Astrocyte of the hippocampus (primary cell): ENCODE data around the gene BABAM1.

Experiments used
- DNase-seq: peaks from one replicate; pipeline ENCODE4 v3.0.0; 2011; ENCODE audit warnings: low read depth, low spot score

The BABAM1 gene

DNA sequence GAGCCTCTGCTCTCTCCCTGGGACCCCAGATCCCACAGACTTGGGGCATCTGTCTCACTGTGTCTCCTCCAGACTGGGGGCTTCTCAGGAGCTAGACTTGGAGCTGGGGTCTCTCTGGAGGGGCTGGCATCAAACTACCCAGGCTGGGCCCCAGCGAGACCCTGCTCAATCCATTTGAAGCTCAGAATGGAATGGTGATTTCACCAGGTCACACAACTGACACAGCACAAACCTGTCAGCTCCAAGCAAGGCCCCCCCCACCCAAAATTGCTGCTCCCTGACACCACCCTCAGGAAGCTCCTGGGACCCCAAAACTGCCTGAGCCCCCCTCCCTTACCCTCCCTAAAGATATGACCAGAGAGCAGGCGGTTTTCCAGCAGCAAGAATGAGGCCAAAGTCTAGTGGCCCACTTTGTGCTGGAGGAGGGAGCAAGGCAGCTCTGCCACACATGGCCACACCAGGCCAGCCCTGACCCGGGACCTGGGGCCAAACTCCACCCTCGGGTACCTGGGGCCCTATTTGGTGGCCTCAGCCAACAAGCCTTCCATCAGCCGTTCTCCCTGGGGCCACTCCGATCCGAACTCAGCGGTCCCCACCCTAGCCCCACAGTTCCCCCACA is 23.9 kb upstream of the BABAM1 start:
- no peak for DNase-seq

GRCh38 chr19:17243830-17244617 is 23.2 kb upstream of the BABAM1 start:
- peak; percentile 58 for DNase-seq

GRCh38 chr19:17244618-17245534 is 22.4 kb upstream of the BABAM1 start:
- DNase-seq: peak; percentile 32

- DNase-seq: no peak
Measured at GRCh38 chr19:17245535-17245984, 21.7 kb upstream of the BABAM1 start, which contains the start of gene NR2F6. Gene NR2F6 (minus strand): TSS chr19:17245919. CDS start chr19:17245220, 699 bp downstream.

DNA sequence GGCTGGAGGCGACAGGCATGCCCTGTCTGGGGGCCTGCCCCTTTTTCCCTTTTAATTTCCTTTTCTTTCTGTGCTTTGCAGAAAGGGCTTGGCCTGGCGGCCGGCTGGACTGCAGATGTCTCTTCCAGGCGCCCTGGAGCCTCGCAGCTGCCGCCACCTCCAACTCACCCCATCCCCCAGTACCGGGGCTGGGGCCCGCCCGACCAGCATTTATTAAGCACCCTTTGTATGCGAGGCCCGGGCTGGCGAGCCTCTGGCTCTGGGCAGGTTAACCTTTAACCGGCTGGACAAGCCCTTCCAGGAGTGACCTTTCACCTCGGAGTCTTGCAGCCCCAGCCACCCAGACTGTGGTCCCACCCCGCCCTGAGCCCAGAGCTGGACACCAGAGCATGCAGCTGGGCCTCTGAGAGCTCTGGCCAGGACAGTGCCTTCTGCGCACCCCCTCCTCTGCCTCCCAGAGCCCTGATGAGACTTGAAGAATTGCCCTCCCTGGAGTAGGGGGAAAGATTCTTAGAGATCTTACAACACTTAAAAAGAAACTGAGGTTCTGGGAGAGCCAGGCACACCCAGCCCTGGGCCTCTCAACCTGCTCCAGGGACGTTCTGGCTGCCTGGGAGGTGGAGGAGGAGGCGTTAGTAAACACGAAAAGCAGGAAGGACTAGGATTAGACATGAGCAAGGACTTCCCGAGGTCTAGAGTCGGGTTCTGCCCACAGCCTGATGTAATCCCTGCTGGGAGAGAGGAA is 20.4 kb upstream of the BABAM1 start:
- DNase-seq: no peak

DNA sequence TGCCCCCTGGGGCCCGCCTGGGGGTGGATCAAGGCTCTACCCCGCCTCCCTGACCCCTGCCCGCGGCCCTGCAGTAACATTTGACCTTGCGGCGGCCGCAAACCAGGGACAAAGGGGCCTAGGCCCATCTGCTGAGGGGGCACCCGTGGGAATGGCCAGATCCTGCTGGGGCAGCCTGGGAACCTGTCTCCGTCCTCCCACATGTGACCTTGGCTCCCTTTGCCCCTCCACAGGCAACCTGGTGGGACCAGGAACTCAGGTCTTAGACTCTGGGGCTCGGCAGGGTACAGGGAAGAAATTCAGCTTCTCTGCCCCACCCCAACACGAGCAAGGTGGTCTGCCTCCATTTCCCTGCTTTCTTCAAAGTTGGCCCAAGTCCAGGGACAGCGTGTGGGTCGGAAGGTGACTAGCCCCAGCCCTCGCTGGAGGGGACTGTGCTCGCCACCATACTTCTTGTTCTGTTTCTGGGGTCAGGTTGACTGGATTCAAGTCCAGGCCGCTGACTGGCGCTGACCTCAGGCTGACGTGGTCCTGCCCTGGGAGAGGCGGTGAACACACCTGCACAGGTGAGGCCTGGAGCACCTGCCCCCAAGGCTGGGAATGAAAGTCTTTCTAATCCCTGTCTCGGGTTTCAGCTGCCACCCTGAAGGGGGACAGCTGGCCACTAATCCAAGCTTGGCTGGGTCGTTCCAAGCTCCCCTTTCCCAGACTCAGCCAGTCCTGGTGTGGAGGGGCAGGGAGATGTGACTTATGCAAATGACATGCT is 19.0 kb upstream of the BABAM1 start:
- no peak for DNase-seq

DNA sequence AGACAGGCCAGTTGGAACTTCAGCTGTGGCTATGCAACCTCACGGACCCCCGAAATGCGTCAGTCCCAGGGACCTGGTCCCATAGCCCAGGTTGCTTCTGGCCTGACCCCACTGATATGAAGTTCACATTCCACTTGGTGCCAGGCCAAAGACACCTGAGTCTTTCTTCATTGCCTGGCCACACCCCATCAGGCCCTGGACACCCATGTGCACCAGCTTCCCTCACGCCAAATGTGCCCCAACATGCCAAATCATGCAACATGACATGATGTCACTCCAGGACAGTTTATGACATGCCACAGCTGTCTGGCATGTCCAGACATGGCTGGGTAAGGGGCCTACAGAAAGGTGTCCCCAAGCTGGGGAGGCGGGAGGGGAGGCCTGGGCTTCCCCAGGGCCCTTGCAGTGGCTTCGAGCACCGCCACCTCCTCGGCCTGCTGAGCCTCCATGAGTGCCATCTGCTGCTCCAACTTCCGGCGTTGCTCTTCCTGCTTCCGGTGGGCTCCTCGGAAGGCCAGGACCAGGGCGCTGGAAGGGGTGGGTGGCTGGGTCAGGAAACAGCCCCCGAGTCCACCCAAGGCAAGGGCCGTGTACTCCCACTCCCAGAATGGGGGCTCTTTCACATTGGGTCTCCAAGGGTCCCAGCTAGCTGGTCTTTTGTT is 17.2 kb upstream of the BABAM1 start:
- no peak for DNase-seq

DNA sequence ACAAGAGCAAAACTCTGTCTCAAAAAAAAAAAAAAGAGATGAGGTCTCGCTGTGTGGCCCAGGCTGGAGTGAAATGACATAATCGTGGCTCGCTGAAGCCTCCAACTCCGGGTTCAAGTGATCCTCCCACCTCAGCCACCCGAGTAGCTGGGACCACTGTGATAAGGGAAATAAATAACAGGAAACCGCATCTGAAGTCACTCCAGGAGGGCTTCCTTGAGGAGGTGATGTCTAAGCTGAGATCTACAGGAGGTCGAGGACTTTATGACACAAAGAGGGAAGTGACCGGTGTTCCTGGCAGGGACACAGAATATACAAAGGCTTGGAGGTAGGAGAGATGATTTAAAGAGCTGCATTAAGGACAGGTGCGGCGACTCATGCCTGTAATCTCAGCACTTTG is 12.6 kb upstream of the BABAM1 start:
- DNase-seq: no peak

DNA sequence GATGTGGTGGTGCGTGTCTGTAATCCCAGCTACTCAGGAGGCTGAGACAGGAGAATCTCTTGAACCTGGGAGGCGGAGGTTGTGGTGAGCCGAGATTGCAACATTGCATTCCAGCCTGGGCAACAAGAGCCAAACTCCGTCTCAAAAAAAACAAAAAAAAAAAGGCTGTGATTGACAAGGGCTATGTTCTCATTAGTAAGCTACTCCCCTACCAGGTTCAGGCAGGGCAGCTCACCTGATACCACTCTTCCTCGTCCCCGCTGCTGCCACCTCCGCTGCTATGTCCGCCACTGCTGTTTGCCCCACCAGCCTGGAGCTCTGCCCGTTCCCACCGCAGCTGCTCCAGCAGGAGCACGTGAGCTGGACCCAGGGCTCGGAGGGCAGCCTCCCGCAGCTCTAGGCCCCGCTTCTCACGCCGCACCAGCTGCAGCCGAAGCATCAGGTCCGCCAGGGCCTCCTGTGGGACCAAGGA is 12.1 kb upstream of the BABAM1 start:
- DNase-seq: peak; percentile 32

- no peak for DNase-seq
Measured at GRCh38 chr19:17256130-17256529, 11.1 kb upstream of the BABAM1 start.

GRCh38 chr19:17259118-17259780 is 8.0 kb upstream of the BABAM1 start:
- peak; percentile 60 for DNase-seq

DNA sequence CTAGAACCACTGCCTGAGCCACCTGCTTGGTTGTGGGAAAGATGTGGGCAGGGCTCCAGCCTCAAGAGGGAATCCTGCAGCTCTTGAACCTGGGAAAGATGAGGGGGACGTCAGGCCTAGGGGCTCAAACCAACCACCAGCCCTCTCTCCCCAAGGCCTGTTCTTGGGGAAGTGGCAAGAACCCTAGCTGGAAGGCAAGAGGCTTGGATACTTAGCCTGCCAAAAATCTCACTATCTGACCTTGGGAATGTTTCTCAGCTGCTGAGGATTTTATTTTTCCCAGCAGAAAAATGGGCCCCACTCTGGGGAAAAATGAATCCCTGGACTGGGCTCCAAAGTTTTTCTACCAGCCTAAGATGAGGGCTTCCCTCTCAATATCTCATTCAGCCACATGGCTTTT is 7.3 kb upstream of the BABAM1 start:
- DNase-seq: no peak

DNA sequence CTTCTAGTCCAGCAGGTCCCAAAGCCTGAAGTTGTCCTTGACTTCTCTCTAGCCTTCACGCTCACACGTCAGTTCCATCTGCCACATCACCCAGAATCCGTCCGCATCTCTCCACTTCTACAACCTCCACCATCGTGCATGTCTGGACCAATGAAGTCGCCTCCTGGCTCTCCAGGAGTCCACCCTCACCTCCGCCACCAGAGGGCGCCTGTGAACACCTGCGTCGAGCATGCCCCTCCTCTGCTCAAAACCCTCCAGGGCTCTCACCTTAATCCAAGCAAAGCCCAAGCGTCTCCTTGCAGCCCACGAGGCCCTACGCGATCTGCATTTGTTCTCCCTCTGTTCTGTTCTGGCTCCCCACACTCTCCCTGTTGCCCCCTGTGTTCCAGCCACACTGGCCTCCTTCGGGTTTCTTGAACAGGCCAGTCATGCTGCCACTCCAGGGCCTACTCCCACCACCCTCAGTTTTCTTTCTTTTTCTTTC is 6.4 kb upstream of the BABAM1 start:
- peak; percentile 72 for DNase-seq

DNA sequence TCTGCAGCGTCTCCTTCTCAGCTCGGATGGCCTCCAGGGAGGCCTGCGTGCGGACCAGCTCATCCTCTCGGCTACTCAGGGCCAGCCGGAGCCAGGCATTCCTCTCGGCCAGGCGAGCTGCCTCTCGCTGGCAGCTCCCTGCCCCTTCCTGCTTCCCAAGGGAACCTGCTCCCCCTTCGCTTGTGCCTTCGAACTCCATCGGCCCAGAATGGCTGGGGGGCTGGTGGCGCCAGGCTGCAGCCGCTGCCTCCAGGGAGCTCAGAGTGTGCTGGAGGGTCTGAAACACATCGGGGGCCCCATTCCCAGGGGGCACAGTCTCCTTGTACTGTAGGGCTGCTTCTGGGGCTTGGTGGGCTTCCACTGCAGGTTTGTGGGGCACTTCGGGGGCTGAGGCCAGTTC is 4.7 kb upstream of the BABAM1 start:
- DNase-seq: no peak

- DNase-seq: no peak
Measured at GRCh38 chr19:17263712-17264640, 3.3 kb upstream of the BABAM1 start.

GRCh38 chr19:17264641-17264979 is 2.6 kb upstream of the BABAM1 start, which contains the start of gene USHBP1:
Gene USHBP1 (minus strand): TSS chr19:17264745. CDS start chr19:17264299, 446 bp downstream.
- DNase-seq: no peak

GRCh38 chr19:17266026-17266425 is 1.2 kb upstream of the BABAM1 start:
- DNase-seq: no peak

DNA sequence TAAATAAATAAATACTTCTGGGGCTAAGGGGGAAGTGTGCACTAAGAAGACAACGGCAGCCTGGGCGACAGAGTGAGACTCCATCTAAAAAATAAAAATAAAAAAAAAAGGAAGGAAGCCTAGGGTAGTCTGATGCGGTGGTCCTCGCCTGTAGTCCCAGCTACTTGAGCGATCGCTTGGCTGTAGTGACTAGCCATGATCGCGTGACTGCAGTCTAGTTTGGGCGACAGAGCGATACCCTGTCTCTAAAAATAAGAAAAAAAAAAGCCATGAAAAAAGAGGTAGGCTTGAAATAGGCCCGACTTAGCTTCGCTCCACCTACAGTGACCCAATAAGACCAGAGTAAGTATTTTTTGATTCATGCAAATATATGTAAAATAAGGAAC is 661 bp upstream of the BABAM1 start:
- no peak for DNase-seq
